ENCODE data around the gene ADCY7.

ADCY7 gene

GRCh38 chr16:50251375-50252081 lies 14.8 kb upstream of the ADCY7 start:
- DNase-seq: no peak

GRCh38 chr16:50252082-50252611 lies 14.2 kb upstream of the ADCY7 start:
- DNase-seq: no peak

GRCh38 chr16:50252874-50253513 lies 13.4 kb upstream of the ADCY7 start:
- no peak for DNase-seq

- DNase-seq: no peak
Measured at GRCh38 chr16:50253514-50253910, 12.8 kb upstream of the ADCY7 start.

- no peak for DNase-seq
Measured at GRCh38 chr16:50254072-50254471, 12.3 kb upstream of the ADCY7 start.

GRCh38 chr16:50255538-50255937 lies 10.8 kb upstream of the ADCY7 start:
- no peak for DNase-seq

- no peak for DNase-seq
Measured at GRCh38 chr16:50256604-50257003, 9.7 kb upstream of the ADCY7 start.

- DNase-seq: no peak
Measured at GRCh38 chr16:50257876-50258275, 8.5 kb upstream of the ADCY7 start.

GRCh38 chr16:50259334-50260205 lies 6.8 kb upstream of the ADCY7 start:
- peak; percentile 92 for DNase-seq

- no peak for DNase-seq
Measured at GRCh38 chr16:50260206-50261159, 5.9 kb upstream of the ADCY7 start.

GRCh38 chr16:50261160-50261706 lies 5.1 kb upstream of the ADCY7 start:
- DNase-seq: no peak

- no peak for DNase-seq
Measured at GRCh38 chr16:50261707-50262235, 4.6 kb upstream of the ADCY7 start.

GRCh38 chr16:50263060-50263909 lies 3.1 kb upstream of the ADCY7 start:
- DNase-seq: no peak

GRCh38 chr16:50263940-50264929 lies 2.1 kb upstream of the ADCY7 start:
- DNase-seq: no peak

- DNase-seq: peak; percentile 52
Measured at GRCh38 chr16:50265260-50265659, 1.1 kb upstream of the ADCY7 start.

GRCh38 chr16:50265716-50266336 lies 525 bp upstream of the ADCY7 start:
- no peak for DNase-seq

GRCh38 chr16:50267151-50267631 lies 840 bp downstream of the ADCY7 start:
- DNase-seq: peak; percentile 49

GRCh38 chr16:50267651-50268050 lies 1.3 kb downstream of the ADCY7 start:
- no peak for DNase-seq

- no peak for DNase-seq
Measured at GRCh38 chr16:50268352-50268751, 2.0 kb downstream of the ADCY7 start.
